NT2/D1 (cell line): Measurements from ENCODE around the gene MEGF9.
"Not testable (repeated sequence)": the region's sequence is repeated elsewhere in the genome, so short reads cannot be mapped to it uniquely, and the experiment has no call there.

ENCODE experiments used
- DNase-seq: peaks from one replicate; pipeline ENCODE4 v3.0.0-alpha.2; 2011; ENCODE audit warnings: low read depth, low spot score
- H3K27me3 ChIP-seq: 2 replicates; pipeline ENCODE4 v1.6.0; 2011; ENCODE audit warnings: mild to moderate bottlenecking; ENCODE audit not compliant: insufficient read length, insufficient read depth
- H3K36me3 ChIP-seq: 2 replicates; pipeline ENCODE4 v1.6.1; 2011; ENCODE audit warnings: mild to moderate bottlenecking, low read length, mixed read lengths; ENCODE audit not compliant: insufficient read depth, insufficient read length
- H3K4me1 ChIP-seq: 2 replicates; pipeline ENCODE4 v1.5.1; 2011; ENCODE audit not compliant: insufficient read depth, insufficient read length
- H3K4me3 ChIP-seq: 2 replicates; pipeline ENCODE4 v1.5.1; 2011; ENCODE audit warnings: low read depth; ENCODE audit not compliant: insufficient read length
- H3K9ac ChIP-seq: 2 replicates; pipeline ENCODE4 v1.6.0; 2011; ENCODE audit warnings: low read depth; ENCODE audit not compliant: insufficient read length
- H3K9me3 ChIP-seq: 2 replicates; pipeline ENCODE4 v1.5.1; 2011; ENCODE audit warnings: mild to moderate bottlenecking, low read length; ENCODE audit not compliant: insufficient read depth
- SUZ12 ChIP-seq: IDR thresholded peaks from 2 replicates; pipeline ENCODE4 v1.6.1; 2011; ENCODE audit not compliant: insufficient read length, insufficient read depth; ENCODE audit errors: extremely low read depth
- YY1 ChIP-seq: IDR thresholded peaks from 2 replicates; pipeline ENCODE4 v1.6.1; 2011; ENCODE audit not compliant: insufficient read length, insufficient read depth
- ZNF274 ChIP-seq: IDR thresholded peaks from 2 replicates; pipeline ENCODE4 v1.6.1; 2011; ENCODE audit warnings: mild to moderate bottlenecking, low read depth, low read length

MEGF9 gene

DNA sequence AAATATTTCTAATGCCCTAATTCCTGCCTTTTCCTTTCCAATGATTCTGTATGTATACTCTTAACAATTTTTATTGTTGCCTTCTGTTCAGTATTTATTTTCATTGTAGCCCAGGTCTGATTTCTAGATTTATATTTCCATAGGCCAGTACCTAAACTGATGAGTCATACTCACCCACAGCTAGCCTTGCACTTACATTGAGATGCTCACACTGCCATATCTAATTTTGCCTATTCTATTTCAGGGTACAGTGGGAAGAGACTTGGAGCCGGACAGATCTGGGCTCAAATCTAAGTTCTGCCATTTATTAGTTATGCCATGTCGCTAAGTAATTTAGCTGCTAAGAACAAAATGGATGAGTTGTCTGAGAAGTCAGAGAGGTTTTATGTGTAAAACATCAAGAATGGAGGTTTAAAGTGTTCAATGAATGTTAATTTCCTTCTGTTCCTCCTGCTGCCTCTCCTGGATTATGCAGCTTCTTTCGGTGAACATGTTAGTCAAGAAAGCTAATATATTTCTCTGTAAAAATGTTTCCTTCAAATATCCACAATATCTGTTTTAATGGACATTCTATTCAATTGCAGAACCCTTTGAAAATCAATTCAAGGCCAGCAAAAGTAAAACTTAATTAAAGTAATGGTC is 72.0 kb downstream of the MEGF9 start:
- Histone ChIP-seq H3K36me3 (no peaks in the 10 kb centered on the region), H3K27me3 (no peaks in the 10 kb centered on the region), H3K4me1 (no peaks in the 10 kb centered on the region), H3K9ac (no peak overlapping the region), H3K9me3 (no peaks in the 10 kb centered on the region), H3K4me3 (no peak overlapping the region)
- DNase-seq = no peak
- TF ChIP-seq YY1 (no peak), SUZ12 (no peak), ZNF274 (no peak)

DNA sequence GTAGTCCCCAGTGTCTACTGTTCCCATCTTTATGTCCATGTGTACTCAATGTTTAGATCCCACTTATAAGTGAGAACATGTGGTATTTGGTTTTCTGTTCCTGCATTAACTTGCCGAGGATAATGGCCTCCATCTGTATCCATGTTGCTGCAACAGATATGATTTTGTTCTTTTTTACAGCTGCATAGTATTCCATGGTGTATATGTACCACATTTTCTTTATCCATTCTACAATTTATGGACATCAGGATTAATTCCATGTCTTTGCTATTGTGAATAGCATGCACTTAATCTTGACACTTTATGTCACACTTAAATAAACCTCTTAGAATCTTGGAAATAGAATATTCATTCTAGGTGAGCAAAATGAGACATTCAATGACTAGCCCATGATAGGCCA is 73.4 kb downstream of the MEGF9 start:
- not testable (repeated sequence) for DNase-seq, H3K36me3 ChIP-seq, H3K4me1 ChIP-seq, H3K27me3 ChIP-seq, H3K4me3 ChIP-seq, H3K9me3 ChIP-seq, H3K9ac ChIP-seq

DNA sequence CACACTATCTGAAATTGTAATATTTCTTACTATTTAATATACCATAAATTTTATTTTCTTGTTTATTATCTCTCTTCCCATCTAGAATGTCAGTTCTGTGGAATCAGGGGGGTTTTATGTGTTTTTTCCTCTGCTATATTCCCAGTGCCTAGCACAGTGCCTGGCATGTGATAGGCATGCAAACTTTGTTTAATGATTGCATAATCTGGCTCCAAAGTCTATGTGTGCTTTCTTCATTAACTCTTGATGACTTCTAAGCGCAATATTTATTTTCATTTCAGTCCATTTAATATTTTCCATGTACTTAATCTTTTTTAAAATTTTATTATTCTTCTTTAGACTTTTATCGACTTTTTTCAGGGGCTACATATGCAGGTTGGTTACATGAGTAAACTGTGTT is 73.9 kb downstream of the MEGF9 start:
- H3K27me3 ChIP-seq = no peaks in the 10 kb centered on the region
- no peak overlapping the region for H3K9ac ChIP-seq
- TF ChIP-seq YY1 (no peak), SUZ12 (no peak), ZNF274 (no peak)
- H3K4me3 ChIP-seq = no peak overlapping the region
- H3K9me3 ChIP-seq = peaks cover 11% of the 10 kb centered on the region
- no peak for DNase-seq
- no peaks in the 10 kb centered on the region for H3K36me3 ChIP-seq
- H3K4me1 ChIP-seq = no peaks in the 10 kb centered on the region

DNA sequence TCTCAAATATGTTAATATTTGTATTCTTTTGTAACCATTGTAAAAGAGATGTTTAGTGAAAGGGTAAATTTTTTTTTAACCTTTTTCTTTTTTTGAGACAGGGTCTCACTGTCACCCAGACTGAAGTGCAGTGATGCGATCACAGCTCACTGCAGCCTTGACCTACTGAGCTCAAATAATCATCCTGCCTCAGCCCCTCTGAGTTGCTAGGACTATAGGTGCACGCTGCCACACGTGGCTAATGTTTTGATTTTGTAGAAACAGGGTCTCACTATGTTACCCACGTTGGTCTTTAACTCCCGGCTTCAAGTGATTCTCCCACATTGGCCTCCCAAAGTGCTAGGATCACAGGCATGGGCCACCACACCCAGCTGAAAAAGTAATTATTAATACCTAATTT is 76.4 kb downstream of the MEGF9 start:
- no peak for TF ChIP-seq YY1
- no peak for TF ChIP-seq SUZ12
- TF ChIP-seq ZNF274 = no peak
- DNase-seq = no peak
- H3K4me1 ChIP-seq = no peaks in the 10 kb centered on the region
- no peaks in the 10 kb centered on the region for H3K27me3 ChIP-seq
- no peak overlapping the region for H3K9ac ChIP-seq
- no peak overlapping the region for H3K4me3 ChIP-seq
- peaks cover 21% of the 10 kb centered on the region for H3K9me3 ChIP-seq
- H3K36me3 ChIP-seq = no peaks in the 10 kb centered on the region

DNA sequence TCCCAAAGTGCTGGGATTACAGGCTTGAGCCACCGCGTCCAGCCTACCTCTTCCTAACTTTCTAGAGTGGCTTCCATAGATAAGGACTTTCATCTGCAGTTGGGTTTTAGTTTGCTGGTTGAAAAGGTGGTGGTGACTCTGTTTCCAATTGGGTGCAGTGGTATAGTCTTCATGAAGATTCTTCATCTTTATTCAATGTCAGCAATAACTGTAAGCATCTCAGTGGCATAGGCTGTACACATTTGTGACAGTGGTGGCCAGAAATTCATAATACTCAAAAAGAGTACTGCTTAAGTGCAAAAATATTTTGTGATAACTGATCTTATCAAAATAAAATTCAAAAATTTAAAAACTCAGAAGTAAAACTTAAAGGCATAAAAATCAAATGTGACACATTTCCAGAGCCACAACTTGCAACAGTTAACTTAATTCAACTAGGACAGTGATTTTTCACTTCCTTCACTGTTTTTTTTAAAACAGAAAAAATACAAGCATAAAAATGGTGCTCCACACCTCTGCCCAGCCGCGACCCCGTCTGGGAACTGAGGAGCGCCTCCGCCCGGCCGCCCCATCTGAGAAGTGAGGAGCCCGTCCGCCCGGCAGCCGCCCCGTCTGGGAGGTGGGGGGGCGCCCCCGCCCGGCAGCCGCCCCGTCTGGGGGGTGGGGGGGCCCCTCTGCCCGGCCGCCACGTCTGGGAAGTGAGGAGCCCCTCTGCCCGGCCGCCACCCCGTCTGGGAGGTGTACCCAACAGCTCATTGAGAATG is 77.9 kb downstream of the MEGF9 start:
- no peaks in the 10 kb centered on the region for H3K36me3 ChIP-seq
- DNase-seq = no peak
- H3K4me3 ChIP-seq = no peak overlapping the region
- H3K4me1 ChIP-seq = no peaks in the 10 kb centered on the region
- TF ChIP-seq ZNF274 (no peak), SUZ12 (no peak), YY1 (no peak)
- H3K9ac ChIP-seq = no peak overlapping the region
- H3K9me3 ChIP-seq = peaks cover 21% of the 10 kb centered on the region
- H3K27me3 ChIP-seq = no peaks in the 10 kb centered on the region

DNA sequence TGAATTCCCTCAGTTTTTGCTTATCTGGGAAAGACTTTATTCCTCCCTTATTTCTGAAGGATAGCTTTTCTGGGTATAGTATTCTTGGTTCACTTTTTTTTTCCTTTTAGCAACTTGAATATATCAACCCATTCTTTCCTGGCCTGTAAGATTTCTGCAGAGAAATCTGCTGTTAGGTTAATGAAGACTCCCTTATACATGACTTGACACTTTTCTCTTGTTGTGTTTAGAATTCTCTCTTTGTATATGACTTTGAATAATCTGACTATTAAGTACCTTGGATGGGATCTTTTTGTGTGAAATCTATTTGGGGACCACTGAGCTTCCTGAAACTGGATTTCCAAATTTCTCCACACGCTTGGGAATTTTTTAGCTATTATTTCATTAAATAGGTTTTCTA is 79.3 kb downstream of the MEGF9 start:
- TF ChIP-seq ZNF274 = no peak
- H3K36me3 ChIP-seq = no peaks in the 10 kb centered on the region
- no peak overlapping the region for H3K9ac ChIP-seq
- no peak overlapping the region for H3K4me3 ChIP-seq
- no peak for DNase-seq
- H3K4me1 ChIP-seq = no peaks in the 10 kb centered on the region
- peaks cover 21% of the 10 kb centered on the region for H3K9me3 ChIP-seq
- H3K27me3 ChIP-seq = no peaks in the 10 kb centered on the region

DNA sequence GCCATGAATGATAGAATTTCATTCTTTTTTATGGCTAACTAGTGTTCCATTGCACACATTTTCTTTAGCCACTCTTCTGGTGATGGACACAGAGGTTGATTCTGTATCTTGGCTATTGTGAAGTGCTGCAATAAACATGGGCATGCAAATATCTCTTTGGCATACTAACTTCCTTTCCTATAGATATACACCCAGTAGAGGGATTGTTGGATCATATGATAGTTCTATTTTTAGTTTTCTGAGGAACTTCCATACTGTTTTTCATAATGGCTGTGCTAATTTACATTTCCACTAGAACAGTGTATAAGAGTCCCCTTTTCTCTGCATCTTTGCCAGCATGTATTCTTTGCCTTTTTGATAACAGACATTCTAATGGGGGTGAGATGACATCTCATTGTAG is 83.9 kb downstream of the MEGF9 start:
- Histone ChIP-seq H3K9ac (no peak overlapping the region), H3K36me3 (no peaks in the 10 kb centered on the region), H3K4me1 (no peaks in the 10 kb centered on the region), H3K9me3 (peaks cover 10% of the 10 kb centered on the region), H3K4me3 (no peak overlapping the region), H3K27me3 (no peaks in the 10 kb centered on the region)
- DNase-seq = no peak
- TF ChIP-seq SUZ12 = no peak
- no peak for TF ChIP-seq YY1
- TF ChIP-seq ZNF274 = no peak

DNA sequence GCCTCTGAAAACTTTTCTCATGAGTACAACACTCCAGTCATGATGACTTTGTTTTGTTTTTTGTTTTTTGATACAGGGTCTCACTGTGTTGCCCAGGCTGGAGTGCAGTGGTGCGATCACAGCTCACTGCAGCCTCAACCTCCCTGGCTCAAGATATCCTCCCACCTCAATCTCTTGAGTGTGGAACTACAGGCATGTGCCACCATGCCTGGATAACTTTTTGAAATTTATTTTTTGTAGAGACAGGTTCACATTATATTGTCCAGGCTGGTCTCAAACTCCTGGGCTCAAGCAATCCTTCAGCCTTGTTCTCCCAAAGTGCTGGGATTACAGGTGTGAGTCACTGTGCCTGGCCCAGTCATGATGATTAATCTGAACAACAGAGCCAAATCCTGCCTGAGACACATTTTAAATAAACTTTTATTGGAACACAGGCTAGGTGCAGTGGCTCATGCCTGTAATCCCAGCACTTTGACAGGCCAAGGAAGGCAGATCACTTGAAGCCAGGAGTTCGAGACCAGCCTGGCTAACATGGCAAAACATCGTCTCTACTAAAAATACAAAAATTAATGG is 85.3 kb downstream of the MEGF9 start:
- H3K9me3 ChIP-seq, H3K9ac ChIP-seq, H3K36me3 ChIP-seq, DNase-seq, H3K4me1 ChIP-seq, H3K4me3 ChIP-seq, H3K27me3 ChIP-seq: not testable (repeated sequence)
